HepG2 (cell line): ENCODE measurements around the gene SENP5. TPM values are rescaled to one million over a fixed set of nuclear protein-coding genes. Genes with fewer than 3 reads are reported as not detected.

Experiments
- ATF5 ChIP-seq: sonication (generic); formaldehyde crosslinking; IDR thresholded peaks from 2 replicates; pipeline ENCODE4 v1.4.0; 2020; ENCODE audit warnings: mild to moderate bottlenecking, low read depth, missing genetic modification reagents
- ATF7 ChIP-seq, 2 experiments: fragments of 450-650 bp in 1 of 2; sonication (generic) in 1 of 2; formaldehyde crosslinking in 1 of 2; IDR thresholded peaks; 2 replicates each; pipeline versions ENCODE4 v1.4.0 to v1.6.1; 2016 to 2020; ENCODE audit warnings: antibody characterized with exemption in 1 of 2, mild to moderate bottlenecking in 1 of 2, missing genetic modification reagents in 1 of 2
- CBX1 ChIP-seq: IDR thresholded peaks from one replicate; pipeline ENCODE4 v1.6.1; 2016; ENCODE audit warnings: antibody characterized with exemption, low read depth
- CEBPG ChIP-seq: IDR thresholded peaks from 2 replicates; pipeline ENCODE4 v1.6.1; 2016
- CENPBD1 ChIP-seq: sonication (generic); formaldehyde crosslinking; IDR thresholded peaks from 2 replicates; pipeline ENCODE4 v1.8.0; 2022; ENCODE audit warnings: missing genetic modification reagents, low read depth, mild to moderate bottlenecking, borderline replicate concordance
- IKZF5 ChIP-seq: IDR thresholded peaks from 2 replicates; pipeline ENCODE4 v1.6.1; 2018; ENCODE audit warnings: missing genetic modification reagents, mild to moderate bottlenecking, missing compliant biosample characterization
- IRX3 ChIP-seq: sonication (generic); formaldehyde crosslinking; IDR thresholded peaks from 2 replicates; pipeline ENCODE4 v1.8.1; 2023; ENCODE audit warnings: mild to moderate bottlenecking, low read depth, missing genetic modification reagents, borderline replicate concordance
- MED13 ChIP-seq: sonication (generic); formaldehyde crosslinking; IDR thresholded peaks from 2 replicates; pipeline ENCODE4 v1.5.0; 2020; ENCODE audit warnings: missing genetic modification reagents
- MYPOP ChIP-seq: sonication (generic); formaldehyde crosslinking; IDR thresholded peaks from 2 replicates; pipeline ENCODE4 v1.8.1; 2023; ENCODE audit warnings: mild to moderate bottlenecking, moderate library complexity, missing genetic modification reagents
- SMAD9 ChIP-seq: sonication (generic); formaldehyde crosslinking; IDR thresholded peaks from 2 replicates; pipeline ENCODE4 v1.5.1; 2020; ENCODE audit warnings: mild to moderate bottlenecking, missing genetic modification reagents
- TBX3 ChIP-seq: fragments of 450-650 bp; IDR thresholded peaks from 2 replicates; pipeline ENCODE4 v1.6.1; 2017; ENCODE audit warnings: antibody characterized with exemption, mild to moderate bottlenecking, inconsistent platforms, borderline replicate concordance
- USF2 ChIP-seq, 2 experiments: sonication (generic) in 1 of 2; formaldehyde crosslinking in 1 of 2; IDR thresholded peaks; 2 replicates each; pipeline versions ENCODE4 v1.5.1 to v1.6.1; 2011 to 2020; ENCODE audit warnings: borderline replicate concordance in 1 of 2, low read depth in 1 of 2, low read length in 1 of 2, mild to moderate bottlenecking in 1 of 2, missing genetic modification reagents in 1 of 2, moderate library complexity in 1 of 2
- ZIK1 ChIP-seq: sonication (generic); formaldehyde crosslinking; IDR thresholded peaks from 2 replicates; pipeline ENCODE4 v1.5.0; 2020; ENCODE audit warnings: mild to moderate bottlenecking, low read depth, missing genetic modification reagents, borderline replicate concordance
- ZNF441 ChIP-seq: sonication (generic); formaldehyde crosslinking; IDR thresholded peaks from 2 replicates; pipeline ENCODE4 v1.7.0; 2021; ENCODE audit warnings: missing genetic modification reagents, borderline replicate concordance
- ZNF558 ChIP-seq: sonication (generic); formaldehyde crosslinking; IDR thresholded peaks from 2 replicates; pipeline ENCODE4 v1.9.0; 2022; ENCODE audit warnings: mild to moderate bottlenecking, missing genetic modification reagents, borderline replicate concordance
- ZNF639 ChIP-seq: conservative IDR thresholded peaks from 2 replicates; pipeline ENCODE4 v1.6.1; 2018; ENCODE audit warnings: missing genetic modification reagents
- ZNF761 ChIP-seq: sonication (generic); formaldehyde crosslinking; conservative IDR thresholded peaks from 2 replicates; pipeline ENCODE4 v1.4.0; 2020; ENCODE audit warnings: mild to moderate bottlenecking, missing genetic modification reagents
- ZNF777 ChIP-seq: sonication (generic); formaldehyde crosslinking; IDR thresholded peaks from 2 replicates; pipeline ENCODE4 v1.4.0; 2020; ENCODE audit warnings: missing genetic modification reagents
- ZNF790 ChIP-seq: sonication (generic); formaldehyde crosslinking; IDR thresholded peaks from 2 replicates; pipeline ENCODE4 v1.8.0; 2022; ENCODE audit warnings: missing genetic modification reagents, mild to moderate bottlenecking, borderline replicate concordance
- ZSCAN12 ChIP-seq: sonication (generic); formaldehyde crosslinking; IDR thresholded peaks from 2 replicates; pipeline ENCODE4 v1.9.0; 2021; ENCODE audit warnings: mild to moderate bottlenecking, missing genetic modification reagents
- polyA plus RNA-seq, 8 experiments: library from polyadenylated mRNA; depleted of rRNA in 3 of 8; stranded (reverse) in 7 of 8; unstranded in 1 of 8; fragments of >200 nt; fragmentation: Illumina TruSeq in 4 of 8; extraction: Trizol in 4 of 8; gene quantifications; 2 replicates each; pipeline versions ENCODE4 v1.2.1 to v1.2.3, GENCODE V29; 2011 to 2016; ENCODE audit warnings: low read depth in 4 of 8, missing spikeins in 1 of 8, mixed read lengths in 1 of 8; ENCODE audit not compliant: insufficient read depth in 1 of 8
- total RNA-seq, 5 experiments: library from RNA; depleted of rRNA; stranded (reverse); fragments of >200 nt; fragmentation: Illumina TruSeq; extraction: Trizol; gene quantifications; 2 replicates each; pipeline ENCODE4 v1.2.3, GENCODE V29; 2016; ENCODE audit warnings: low read depth in 1 of 5

SENP5 gene
- total and polyA plus RNA-seq, 2 of the 13 experiments (the other 11 are each of a cell fraction or from before 2014, with no cell fraction given) = 17.6 to 30.9 TPM

- TF ChIP-seq ZNF790 (CRISPR knock-in tag) (peak; percentile 93), CEBPG (peak; percentile 63), ZIK1 (CRISPR knock-in tag) (peak; percentile 84; the same call in 1 of the 2 replicates), TBX3 (no peak), ZNF558 (CRISPR knock-in tag) (peak; percentile 63; the same call in 1 of the 2 replicates), ZNF761 (CRISPR knock-in tag) (peak; percentile 83; the same call in 1 of the 2 replicates), ZNF441 (CRISPR knock-in tag) (peak; percentile 52; the same call in 1 of the 2 replicates), ZSCAN12 (CRISPR knock-in tag) (no peak), ZNF777 (peak; percentile 41; the same call in 1 of the 2 replicates), CBX1 (peak; percentile 60), IRX3 (CRISPR knock-in tag) (peak; percentile 65), IKZF5 (CRISPR knock-in tag) (peak; percentile 73), SMAD9 (no peak), ZNF639 (CRISPR knock-in tag) (peak; percentile 88), CENPBD1 (no peak), USF2 (IDR thresholded peaks at IDR 0.05; ENCODE audit: low read depth, low read length) (no peak), USF2 (CRISPR knock-in tag; IDR thresholded peaks at IDR 0.05; ENCODE audit: borderline replicate concordance) (no peak; the same call in 1 of the 2 replicates), MED13 (CRISPR knock-in tag) (no peak; the same call in 1 of the 2 replicates), ATF7 (IDR thresholded peaks at IDR 0.05) (no peak; the same call in 1 of the 2 replicates), ATF7 (CRISPR knock-in tag; IDR thresholded peaks at IDR 0.05) (peak; percentile 60; the same call in 1 of the 2 replicates), ATF5 (CRISPR knock-in tag) (peak; percentile 87; the same call in 1 of the 2 replicates), MYPOP (CRISPR knock-in tag) (peak; percentile 70; the same call in 1 of the 2 replicates)
Measured at GRCh38 chr3:196942226-196942914, 74.7 kb downstream of the SENP5 start, which contains the start of gene NCBP2 (continued).
